Activated CD8-positive, alpha-beta memory T cell treated with anti-CD3 and anti-CD28 coated beads, Interleukin-2, amount 50 U/mL, for 1 hour (primary cell): Measurements from ENCODE around the gene OTUD5.
"Not testable (repeated sequence)": the region's sequence is repeated elsewhere in the genome, so short reads cannot be mapped to it uniquely, and the experiment has no call there.

Experiments
- DNase-seq: peaks from one replicate; pipeline ENCODE4 v3.0.0-alpha.2; 2020; ENCODE audit errors: extremely low read depth

The OTUD5 gene

DNA sequence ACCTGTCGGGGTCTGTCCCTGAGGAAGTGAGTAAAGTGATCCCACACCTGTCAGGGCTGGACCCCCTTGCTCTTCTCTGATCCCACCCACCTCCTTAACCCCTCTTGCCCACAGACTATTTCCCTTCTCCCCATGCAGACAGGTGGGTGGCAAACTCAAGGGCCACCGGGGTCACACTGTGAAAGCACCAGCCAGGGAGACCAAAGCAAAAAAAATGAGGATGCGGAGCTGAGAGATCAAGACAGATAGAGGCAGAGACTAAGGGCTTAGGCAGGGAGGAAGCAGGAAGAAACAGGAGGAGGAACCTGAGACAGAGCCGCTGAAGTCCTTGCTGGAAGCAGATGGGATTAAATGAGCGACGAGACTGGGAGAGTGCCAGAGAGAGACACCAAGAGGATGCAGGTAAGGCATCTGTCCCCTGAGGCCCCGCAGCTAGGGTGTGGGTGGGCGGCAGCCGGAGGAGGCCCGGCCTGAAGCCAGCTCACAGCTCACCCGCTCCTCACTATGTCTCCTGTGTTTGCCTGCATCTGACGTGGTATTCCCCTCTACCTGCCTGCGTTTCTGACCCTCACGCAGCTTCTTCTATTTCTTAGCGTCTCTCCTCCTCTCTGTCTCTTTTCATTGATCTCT is 67.0 kb downstream of the OTUD5 start:
- DNase-seq = no peak

DNA sequence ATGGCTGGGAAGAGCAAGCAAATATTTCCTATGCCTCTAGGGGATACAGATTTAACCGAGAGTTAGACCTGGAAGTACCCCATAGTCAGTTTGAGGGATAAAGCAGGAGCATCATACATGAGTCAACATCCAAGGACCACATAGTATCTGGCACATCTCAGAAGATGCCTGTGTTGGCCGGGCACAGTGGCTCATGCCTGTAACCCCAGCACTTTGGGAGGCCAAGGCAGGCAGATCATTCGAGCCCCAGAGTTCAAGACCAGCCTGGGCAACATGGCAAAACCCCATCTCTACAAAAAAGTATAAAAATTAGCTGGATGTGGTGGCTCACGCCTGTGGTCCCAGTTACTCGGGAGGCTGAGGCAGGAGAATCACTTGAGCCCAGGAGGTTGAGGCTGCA is 70.8 kb downstream of the OTUD5 start:
- not testable (repeated sequence) for DNase-seq

DNA sequence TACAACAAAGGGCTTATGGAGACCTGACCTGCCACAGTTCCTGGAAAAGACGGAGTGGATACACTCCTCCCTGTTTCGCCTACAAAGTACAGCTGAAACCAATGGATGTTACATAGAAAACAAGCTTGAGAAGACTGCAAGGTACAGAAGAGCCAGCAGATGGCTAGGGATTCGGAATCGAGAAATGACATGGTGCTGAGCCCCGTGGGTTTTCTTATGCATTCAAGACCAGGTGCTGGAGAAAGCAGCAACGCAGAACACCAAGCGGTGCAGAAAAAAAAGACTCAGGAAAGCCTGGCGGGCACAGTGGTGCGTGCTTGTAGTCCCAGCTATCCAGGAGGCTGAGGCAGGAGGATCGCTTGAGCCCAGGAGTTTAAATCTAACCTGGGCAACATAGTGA is 73.7 kb downstream of the OTUD5 start:
- no peak for DNase-seq

DNA sequence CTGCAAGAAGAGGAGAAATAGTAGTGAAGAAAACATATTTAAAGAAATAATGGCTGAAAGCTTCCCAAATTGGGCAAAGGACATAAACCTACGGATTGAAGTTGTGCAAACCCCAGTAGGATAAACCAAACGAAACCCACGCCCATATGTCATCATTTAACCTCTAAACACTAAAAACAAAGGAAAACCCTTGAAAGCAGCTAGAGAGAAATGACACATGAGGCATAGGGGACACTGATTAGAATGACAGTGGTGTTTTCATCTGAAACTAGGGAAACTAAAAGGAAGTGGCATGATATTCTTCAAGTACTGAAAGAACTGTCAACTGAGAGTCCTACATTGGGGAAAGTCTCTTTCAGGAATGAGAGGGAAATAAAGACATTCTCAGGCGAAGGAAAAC is 80.5 kb downstream of the OTUD5 start:
- not testable (repeated sequence) for DNase-seq
